GM12891 (cell line): Measurements from ENCODE around the gene TTC7B.

Source experiments
- DNase-seq: peaks from one replicate; pipeline ENCODE4 v3.0.0; 2011; ENCODE audit warnings: low spot score; ENCODE audit not compliant: insufficient read length
- FAIRE-seq: peaks from 2 replicates; lab custom pipeline; 2011; peaks lifted over from hg19 to GRCh38; lab: Jason Lieb, UNC
- PAX5 ChIP-seq: IDR thresholded peaks from 2 replicates; pipeline ENCODE4 v1.6.1; 2011; ENCODE audit warnings: low read length, moderate library complexity, mild to moderate bottlenecking; ENCODE audit not compliant: insufficient read depth, severe bottlenecking
- POLR2A ChIP-seq: IDR thresholded peaks from 2 replicates; pipeline ENCODE4 v1.6.1; 2011; ENCODE audit warnings: low read depth, low read length, control low read depth
- POLR2AphosphoS5 ChIP-seq: IDR thresholded peaks from 2 replicates; pipeline ENCODE4 v1.6.1; 2011; ENCODE audit warnings: low read depth, low read length, control low read depth
- POU2F2 ChIP-seq: IDR thresholded peaks from 2 replicates; pipeline ENCODE4 v1.6.1; 2011; ENCODE audit warnings: low read depth, mild to moderate bottlenecking, control low read depth, low read length, moderate library complexity
- SPI1 ChIP-seq: IDR thresholded peaks from 2 replicates; pipeline ENCODE4 v1.6.1; 2011; ENCODE audit warnings: low read depth, low read length, control low read depth
- TAF1 ChIP-seq: IDR thresholded peaks from 2 replicates; pipeline ENCODE4 v1.6.1; 2011; ENCODE audit warnings: low read depth, low read length, control low read depth

Gene TTC7B

GRCh38 chr14:90551070-90551704, 265.0 kb downstream of the TTC7B start:
- FAIRE-seq (no peak), DNase-seq (no peak)
- TF ChIP-seq POU2F2 (no peak), TAF1 (no peak), POLR2A (no peak), SPI1 (no peak), POLR2AphosphoS5 (no peak), PAX5 (no peak)

- TF ChIP-seq PAX5 (no peak), POLR2AphosphoS5 (no peak), SPI1 (no peak), POU2F2 (no peak), POLR2A (no peak), TAF1 (no peak)
- DNase-seq (no peak), FAIRE-seq (no peak)
Measured at GRCh38 chr14:90549794-90550641, 266.2 kb downstream of the TTC7B start.

- TF ChIP-seq TAF1 = no peak
- no peak for TF ChIP-seq POU2F2
- no peak for TF ChIP-seq POLR2AphosphoS5
- TF ChIP-seq SPI1 = no peak
- no peak for TF ChIP-seq PAX5
- no peak for TF ChIP-seq POLR2A
- FAIRE-seq = no peak
Measured at GRCh38 chr14:90548455-90548854, 267.8 kb downstream of the TTC7B start.

GRCh38 chr14:90547968-90548367, 268.3 kb downstream of the TTC7B start:
- FAIRE-seq (no peak), DNase-seq (no peak)
- no peak for TF ChIP-seq SPI1

More at GRCh38 chr14:90548455-90548854, 267.8 kb downstream of the TTC7B start:
- DNase-seq = no peak

GRCh38 chr14:90547250-90547649, 269.0 kb downstream of the TTC7B start:
- TF ChIP-seq POU2F2 (no peak), SPI1 (no peak), POLR2AphosphoS5 (no peak), POLR2A (no peak), PAX5 (no peak), TAF1 (no peak)
- no peak for FAIRE-seq

GRCh38 chr14:90546767-90547166, 269.5 kb downstream of the TTC7B start:
- FAIRE-seq (no peak), DNase-seq (no peak)
- TF ChIP-seq TAF1 (no peak), PAX5 (no peak), POU2F2 (no peak), SPI1 (no peak), POLR2A (no peak), POLR2AphosphoS5 (no peak)

More at GRCh38 chr14:90547250-90547649, 269.0 kb downstream of the TTC7B start:
- DNase-seq = no peak

- no peak for TF ChIP-seq POU2F2
- TF ChIP-seq POLR2A = no peak
- no peak for TF ChIP-seq POLR2AphosphoS5
- no peak for TF ChIP-seq PAX5
- no peak for TF ChIP-seq TAF1
- TF ChIP-seq SPI1 = no peak
- DNase-seq = no peak
Measured at GRCh38 chr14:90545966-90546751, 270.1 kb downstream of the TTC7B start.

GRCh38 chr14:90545382-90545781, 270.8 kb downstream of the TTC7B start:
- no peak for FAIRE-seq
- TF ChIP-seq SPI1 (no peak), PAX5 (no peak), POLR2AphosphoS5 (no peak), POU2F2 (no peak), POLR2A (no peak), TAF1 (no peak)
- no peak for DNase-seq

More at GRCh38 chr14:90545966-90546751, 270.1 kb downstream of the TTC7B start:
- no peak for FAIRE-seq

- TF ChIP-seq PAX5 (no peak), SPI1 (no peak), TAF1 (no peak), POLR2A (no peak), POU2F2 (no peak), POLR2AphosphoS5 (no peak)
- no peak for DNase-seq
- no peak for FAIRE-seq
Measured at GRCh38 chr14:90544971-90545370, 271.3 kb downstream of the TTC7B start.
